Chondrocyte (in vitro differentiated cells): ENCODE measurements around the gene PRLR. TPM values are rescaled to one million over a fixed set of nuclear protein-coding genes. Genes with fewer than 3 reads are reported as not detected.

ENCODE experiments used
- DNase-seq: peaks from one replicate; pipeline ENCODE4 v3.0.0; 2021; ENCODE audit warnings: mixed read lengths, low spot score
- H3K27ac Mint-ChIP-seq: one replicate; pipeline ENCODE4 v1.8.0; 2021; ENCODE audit warnings: mild to moderate bottlenecking, moderate library complexity, mixed read lengths; ENCODE audit not compliant: unreplicated experiment
- H3K27me3 Mint-ChIP-seq: 2 replicates; pipeline ENCODE4 v1.8.0; 2021; ENCODE audit warnings: low read depth, mixed read lengths
- H3K36me3 Mint-ChIP-seq: 2 replicates; pipeline ENCODE4 v1.8.0; 2021; ENCODE audit warnings: low read depth, mixed read lengths
- H3K4me1 Mint-ChIP-seq: 2 replicates; pipeline ENCODE4 v1.8.0; 2021; ENCODE audit warnings: low read depth, mild to moderate bottlenecking, mixed read lengths
- H3K4me3 Mint-ChIP-seq: one replicate; pipeline ENCODE4 v1.8.0; 2021; ENCODE audit warnings: mild to moderate bottlenecking, moderate library complexity, mixed read lengths; ENCODE audit not compliant: unreplicated experiment
- H3K9me3 Mint-ChIP-seq: 2 replicates; pipeline ENCODE4 v1.8.0; 2021; ENCODE audit warnings: low read depth, mixed read lengths
- CTCF ChIP-seq: fragments of 200-600 bp; sonication (generic); IDR thresholded peaks from 2 replicates; pipeline ENCODE4 v1.5.0; 2021; ENCODE audit warnings: antibody characterized with exemption, mild to moderate bottlenecking, moderate library complexity
- total RNA-seq: library from RNA; stranded (reverse); gene quantifications from 3 replicates; pipeline ENCODE4 v1.2.1, GENCODE V29; 2021

Gene PRLR
- total RNA-seq, 1 donor from 2014 or later, result 0.05 TPM

GRCh38 chr5:35035271-35035670 is 195.0 kb downstream of the PRLR start:
- Mint-ChIP-seq H3K27me3 (peaks cover 31% of the 10 kb centered on the region), H3K9me3 (no peaks in the 10 kb centered on the region), H3K36me3 (no peaks in the 10 kb centered on the region), H3K27ac (no peak overlapping the region), H3K4me1 (peaks cover 2% of the 10 kb centered on the region), H3K4me3 (no peak overlapping the region)
- TF ChIP-seq CTCF, result no peak
- DNase-seq, result no peak

GRCh38 chr5:35032356-35032755 is 197.9 kb downstream of the PRLR start:
- H3K27ac Mint-ChIP-seq, result no peak overlapping the region
- H3K4me3 Mint-ChIP-seq, result no peak overlapping the region
- H3K4me1 Mint-ChIP-seq, result no peaks in the 10 kb centered on the region
- TF ChIP-seq CTCF, result no peak
- no peak for DNase-seq
- H3K36me3 Mint-ChIP-seq, result no peaks in the 10 kb centered on the region
- peaks cover 24% of the 10 kb centered on the region for H3K27me3 Mint-ChIP-seq
- H3K9me3 Mint-ChIP-seq, result no peaks in the 10 kb centered on the region

- Mint-ChIP-seq H3K36me3 (no peaks in the 10 kb centered on the region), H3K4me1 (no peaks in the 10 kb centered on the region), H3K4me3 (no peak overlapping the region), H3K27ac (no peak overlapping the region), H3K27me3 (peaks cover 23% of the 10 kb centered on the region), H3K9me3 (no peaks in the 10 kb centered on the region)
- no peak for TF ChIP-seq CTCF
- no peak for DNase-seq
Observed at GRCh38 chr5:35031276-35031675, 199.0 kb downstream of the PRLR start.

- Mint-ChIP-seq H3K36me3 (no peaks in the 10 kb centered on the region), H3K4me1 (no peaks in the 10 kb centered on the region), H3K27me3 (peaks cover 27% of the 10 kb centered on the region), H3K27ac (no peak overlapping the region), H3K4me3 (no peak overlapping the region), H3K9me3 (no peaks in the 10 kb centered on the region)
- TF ChIP-seq CTCF, result peak; percentile 16
- DNase-seq, result no peak
Observed at GRCh38 chr5:35030426-35031100, 199.7 kb downstream of the PRLR start.

GRCh38 chr5:35029333-35029732 is 201.0 kb downstream of the PRLR start:
- H3K27ac Mint-ChIP-seq, result no peak overlapping the region

More at GRCh38 chr5:35029333-35029732, 201.0 kb downstream of the PRLR start:
- peaks cover 27% of the 10 kb centered on the region for H3K27me3 Mint-ChIP-seq
- no peaks in the 10 kb centered on the region for H3K4me1 Mint-ChIP-seq
- no peak overlapping the region for H3K4me3 Mint-ChIP-seq
- H3K9me3 Mint-ChIP-seq, result no peaks in the 10 kb centered on the region
- no peak for TF ChIP-seq CTCF
- no peaks in the 10 kb centered on the region for H3K36me3 Mint-ChIP-seq
- DNase-seq, result no peak
